ENCODE measurements around the gene RABGAP1L. TPM values are rescaled to one million over a fixed set of nuclear protein-coding genes. Genes with fewer than 3 reads are reported as not detected.

The RABGAP1L gene
- total RNA-seq, 4 donors from 2014 or later = 70.5 to 100 (median 92.6) TPM

- no peak for TF ChIP-seq POLR2A (IDR thresholded peaks at IDR 0.05)
- no peak for TF ChIP-seq CTCF (IDR thresholded peaks at IDR 0.05)
- Histone ChIP-seq H3K9me3 (no peaks in the 10 kb centered on the region), H3K4me3 (replicated peaks in 1 of 3) (no peak overlapping the region), H3K27ac (no peak overlapping the region), H3K27me3 (no peaks in the 10 kb centered on the region), H3K36me3 (no peaks in the 10 kb centered on the region), H3K4me1 (peaks cover 6 to 11% of the 10 kb centered on the region in 2 donors)
- no peak for DNase-seq
- 100% methylated on average over 1 of the region's 1 CpG for WGBS, 2 donors
- intact Hi-C loops (cut with DNase I) = no loop called here
Measured at GRCh38 chr1:174156437-174156836, 2.9 kb upstream of the RABGAP1L start.

GRCh38 chr1:174157157-174157806, 2.0 kb upstream of the RABGAP1L start:
- H3K9me3 ChIP-seq = no peaks in the 10 kb centered on the region
- H3K4me1 ChIP-seq = peaks cover 11 to 14% of the 10 kb centered on the region in 2 donors
- DNase-seq = no peak
- no peaks in the 10 kb centered on the region for H3K27me3 ChIP-seq
- WGBS, 2 donors = 85 to 87% methylated on average over 3 of the region's 3 CpGs
- TF ChIP-seq CTCF (IDR thresholded peaks at IDR 0.05) = no peak
- H3K27ac ChIP-seq = no peak overlapping the region
- no peak overlapping the region for H3K4me3 ChIP-seq (replicated peaks in 1 of 3)
- intact Hi-C loops (cut with DNase I) = no loop called here
- no peaks in the 10 kb centered on the region for H3K36me3 ChIP-seq

GRCh38 chr1:174158767-174159251, 511 bp upstream of the RABGAP1L start:
- DNase-seq = no peak
- Histone ChIP-seq H3K36me3 (no peaks in the 10 kb centered on the region), H3K27ac (peak overlapping the region; percentile 63 to 94 (median 78)), H3K9me3 (no peaks in the 10 kb centered on the region), H3K4me3 (replicated peaks in 1 of 3) (peak overlapping the region in 2 of 3 donors; percentile 39 to 81), H3K4me1 (peaks cover 11 to 16% of the 10 kb centered on the region in 2 donors), H3K27me3 (no peaks in the 10 kb centered on the region)
- WGBS, 2 donors = 1 to 2% methylated on average over 22 to 23 of the region's 23 CpGs
- TF ChIP-seq CTCF (IDR thresholded peaks at IDR 0.05) (no peak), POLR2A (IDR thresholded peaks at IDR 0.05) (no peak)
- intact Hi-C loops (cut with DNase I) = no loop called here

GRCh38 chr1:174160109-174160473, 771 bp downstream of the RABGAP1L start:
- Histone ChIP-seq H3K4me3 (replicated peaks in 1 of 3) (peak overlapping the region; percentile 80 to 82 (median 81)), H3K27ac (peak overlapping the region; percentile 88 to 95 (median 94)), H3K36me3 (no peaks in the 10 kb centered on the region), H3K9me3 (no peaks in the 10 kb centered on the region), H3K27me3 (no peaks in the 10 kb centered on the region), H3K4me1 (peaks cover 11 to 16% of the 10 kb centered on the region in 2 donors)
- DNase-seq = peak; percentile 38 to 52
- WGBS, 2 donors = 2 to 3% methylated on average over 14 of the region's 14 CpGs
- TF ChIP-seq POLR2A (IDR thresholded peaks at IDR 0.05) (no peak), CTCF (IDR thresholded peaks at IDR 0.05) (no peak)
- intact Hi-C loops (cut with DNase I) = no loop called here

- WGBS, 2 donors = 78 to 82% methylated on average over 5 of the region's 5 CpGs
- intact Hi-C loops (cut with DNase I) = no loop called here
- Histone ChIP-seq H3K27ac (peak overlapping the region in 2 of 3 donors; percentile 94 to 95), H3K9me3 (no peaks in the 10 kb centered on the region), H3K36me3 (no peaks in the 10 kb centered on the region), H3K4me3 (replicated peaks in 1 of 3) (peak overlapping the region; percentile 80 to 82 (median 81)), H3K27me3 (no peaks in the 10 kb centered on the region), H3K4me1 (peaks cover 12 to 17% of the 10 kb centered on the region in 2 donors)
- TF ChIP-seq POLR2A (IDR thresholded peaks at IDR 0.05) = no peak
- DNase-seq = no peak
Measured at GRCh38 chr1:174160603-174161002, 1.3 kb downstream of the RABGAP1L start.

Measured in thyroid gland (tissue), 4 donors.